ENCODE measurements around the gene ATP6V1E1. TPM values are rescaled to one million over a fixed set of nuclear protein-coding genes. Genes with fewer than 3 reads are reported as not detected.
A peak's percentile ranks its signal among the peaks of the same experiment; 100 is the strongest.
"Not testable (repeated sequence)": the region's sequence is repeated elsewhere in the genome, so short reads cannot be mapped to it uniquely, and the experiment has no call there.

ATP6V1E1 gene
- total and polyA plus RNA-seq, 2 donors: 121 to 138 TPM

GRCh38 chr22:17638432-17639246 is 10.1 kb upstream of the ATP6V1E1 start, which contains the start of gene BCL2L13:
TSS of gene BCL2L13 (plus strand) at chr22:17638757. CDS start at chr22:17655712, 16,955 bp downstream.
- DNase-seq (ENCODE audit: low read depth in 6 of 9, low spot score in 9 of 9): peak; percentile 75 to 94 (median 86)
- H3K9me3 ChIP-seq (ENCODE audit: control insufficient read depth in 2 of 2, insufficient read depth in 1 of 2, low read length in 1 of 2): no peaks in the 10 kb centered on the region
- H3K27ac ChIP-seq (ENCODE audit: low read depth in 1 of 2, low read length in 1 of 2): peak within 1 kb of the TSS; percentile 98 to 99
- peaks cover 8 to 15% of the 10 kb centered on the region in 2 donors for H3K4me1 ChIP-seq (ENCODE audit: control insufficient read depth in 2 of 2, insufficient read depth in 2 of 2, low read length in 2 of 2)
- peak within 1 kb of the TSS; percentile 63 to 78 for H3K4me3 ChIP-seq (ENCODE audit: low read length in 2 of 2)
- WGBS: under 1% methylated on average over 70 of the region's 70 CpGs
- no peaks in the 10 kb centered on the region for H3K27me3 ChIP-seq (ENCODE audit: control insufficient read depth in 2 of 2, insufficient read depth in 1 of 2, low read length in 1 of 2)
- no peaks in the 10 kb centered on the region for H3K36me3 ChIP-seq (ENCODE audit: control insufficient read depth in 2 of 2, insufficient read depth in 2 of 2, low read length in 1 of 2)

- no peaks in the 10 kb centered on the region for H3K9me3 ChIP-seq (ENCODE audit: control insufficient read depth in 2 of 2, insufficient read depth in 1 of 2, low read length in 1 of 2)
- peaks cover 8 to 15% of the 10 kb centered on the region in 2 donors for H3K4me1 ChIP-seq (ENCODE audit: control insufficient read depth in 2 of 2, insufficient read depth in 2 of 2, low read length in 2 of 2)
- peak overlapping the region; percentile 63 to 78 for H3K4me3 ChIP-seq (ENCODE audit: low read length in 2 of 2)
- H3K27ac ChIP-seq (ENCODE audit: low read depth in 1 of 2, low read length in 1 of 2): peak overlapping the region; percentile 98 to 99
- no peaks in the 10 kb centered on the region for H3K36me3 ChIP-seq (ENCODE audit: control insufficient read depth in 2 of 2, insufficient read depth in 2 of 2, low read length in 1 of 2)
- no peak for DNase-seq (ENCODE audit: low read depth in 6 of 9, low spot score in 9 of 9)
- no peaks in the 10 kb centered on the region for H3K27me3 ChIP-seq (ENCODE audit: control insufficient read depth in 2 of 2, insufficient read depth in 1 of 2, low read length in 1 of 2)
- WGBS: 2% methylated on average over 10 of the region's 10 CpGs
Measured at GRCh38 chr22:17638182-17638431, 9.6 kb upstream of the ATP6V1E1 start.

- no peaks in the 10 kb centered on the region for H3K9me3 ChIP-seq (ENCODE audit: control insufficient read depth in 2 of 2, insufficient read depth in 1 of 2, low read length in 1 of 2)
- peaks cover 8 to 15% of the 10 kb centered on the region in 2 donors for H3K4me1 ChIP-seq (ENCODE audit: control insufficient read depth in 2 of 2, insufficient read depth in 2 of 2, low read length in 2 of 2)
- H3K27me3 ChIP-seq (ENCODE audit: control insufficient read depth in 2 of 2, insufficient read depth in 1 of 2, low read length in 1 of 2): no peaks in the 10 kb centered on the region
- peak overlapping the region; percentile 98 to 99 for H3K27ac ChIP-seq (ENCODE audit: low read depth in 1 of 2, low read length in 1 of 2)
- H3K36me3 ChIP-seq (ENCODE audit: control insufficient read depth in 2 of 2, insufficient read depth in 2 of 2, low read length in 1 of 2): no peaks in the 10 kb centered on the region
- peak in 3 of 9 donors; percentile 7 to 34 (median 8) for DNase-seq (ENCODE audit: low read depth in 6 of 9, low spot score in 9 of 9)
- peak overlapping the region; percentile 63 to 78 for H3K4me3 ChIP-seq (ENCODE audit: low read length in 2 of 2)
- 64% methylated on average over 10 of the region's 10 CpGs for WGBS
Measured at GRCh38 chr22:17637490-17638181, 9.1 kb upstream of the ATP6V1E1 start.

GRCh38 chr22:17636850-17637249 is 8.3 kb upstream of the ATP6V1E1 start:
- H3K4me1 ChIP-seq (ENCODE audit: control insufficient read depth in 2 of 2, insufficient read depth in 2 of 2, low read length in 2 of 2): peaks cover 8 to 15% of the 10 kb centered on the region in 2 donors
- H3K36me3 ChIP-seq (ENCODE audit: control insufficient read depth in 2 of 2, insufficient read depth in 2 of 2, low read length in 1 of 2); DNase-seq (ENCODE audit: low read depth in 6 of 9, low spot score in 9 of 9); H3K4me3 ChIP-seq (ENCODE audit: low read length in 2 of 2); H3K27ac ChIP-seq (ENCODE audit: low read depth in 1 of 2, low read length in 1 of 2); H3K9me3 ChIP-seq (ENCODE audit: control insufficient read depth in 2 of 2, insufficient read depth in 1 of 2, low read length in 1 of 2); H3K27me3 ChIP-seq (ENCODE audit: control insufficient read depth in 2 of 2, insufficient read depth in 1 of 2, low read length in 1 of 2): not testable (repeated sequence)
- 90% methylated on average over 10 of the region's 10 CpGs for WGBS

GRCh38 chr22:17634696-17635095 is 6.1 kb upstream of the ATP6V1E1 start:
- 97% methylated on average over 3 of the region's 3 CpGs for WGBS
- Histone ChIP-seq H3K27me3 (ENCODE audit: control insufficient read depth in 2 of 2, insufficient read depth in 1 of 2, low read length in 1 of 2) (no peaks in the 10 kb centered on the region), H3K36me3 (ENCODE audit: control insufficient read depth in 2 of 2, insufficient read depth in 2 of 2, low read length in 1 of 2) (no peaks in the 10 kb centered on the region), H3K9me3 (ENCODE audit: control insufficient read depth in 2 of 2, insufficient read depth in 1 of 2, low read length in 1 of 2) (no peaks in the 10 kb centered on the region), H3K4me1 (ENCODE audit: control insufficient read depth in 2 of 2, insufficient read depth in 2 of 2, low read length in 2 of 2) (peaks cover 5 to 14% of the 10 kb centered on the region in 2 donors), H3K27ac (ENCODE audit: low read depth in 1 of 2, low read length in 1 of 2) (no peak overlapping the region), H3K4me3 (ENCODE audit: low read length in 2 of 2) (no peak overlapping the region)
- DNase-seq (ENCODE audit: low read depth in 6 of 9, low spot score in 9 of 9): no peak

GRCh38 chr22:17633998-17634323 is 5.4 kb upstream of the ATP6V1E1 start:
- 90% methylated on average over 3 of the region's 3 CpGs for WGBS
- Histone ChIP-seq H3K4me1 (ENCODE audit: control insufficient read depth in 2 of 2, insufficient read depth in 2 of 2, low read length in 2 of 2) (peaks cover 4 to 13% of the 10 kb centered on the region in 2 donors), H3K4me3 (ENCODE audit: low read length in 2 of 2) (no peak overlapping the region), H3K27me3 (ENCODE audit: control insufficient read depth in 2 of 2, insufficient read depth in 1 of 2, low read length in 1 of 2) (no peaks in the 10 kb centered on the region), H3K9me3 (ENCODE audit: control insufficient read depth in 2 of 2, insufficient read depth in 1 of 2, low read length in 1 of 2) (no peaks in the 10 kb centered on the region), H3K36me3 (ENCODE audit: control insufficient read depth in 2 of 2, insufficient read depth in 2 of 2, low read length in 1 of 2) (no peaks in the 10 kb centered on the region), H3K27ac (ENCODE audit: low read depth in 1 of 2, low read length in 1 of 2) (peak overlapping the region in 1 of 2 donors; percentile 69)
- DNase-seq (ENCODE audit: low read depth in 6 of 9, low spot score in 9 of 9): no peak

- Histone ChIP-seq H3K9me3 (ENCODE audit: control insufficient read depth in 2 of 2, insufficient read depth in 1 of 2, low read length in 1 of 2) (no peaks in the 10 kb centered on the region), H3K27ac (ENCODE audit: low read depth in 1 of 2, low read length in 1 of 2) (peak overlapping the region; percentile 58 to 69), H3K27me3 (ENCODE audit: control insufficient read depth in 2 of 2, insufficient read depth in 1 of 2, low read length in 1 of 2) (no peaks in the 10 kb centered on the region), H3K4me3 (ENCODE audit: low read length in 2 of 2) (no peak overlapping the region), H3K36me3 (ENCODE audit: control insufficient read depth in 2 of 2, insufficient read depth in 2 of 2, low read length in 1 of 2) (no peaks in the 10 kb centered on the region), H3K4me1 (ENCODE audit: control insufficient read depth in 2 of 2, insufficient read depth in 2 of 2, low read length in 2 of 2) (peaks cover 4 to 14% of the 10 kb centered on the region in 2 donors)
- DNase-seq (ENCODE audit: low read depth in 6 of 9, low spot score in 9 of 9): peak in 2 of 9 donors; percentile 2 to 16
- 96% methylated on average over 4 of the region's 4 CpGs for WGBS
Measured at GRCh38 chr22:17633217-17633997, 4.9 kb upstream of the ATP6V1E1 start.

- Histone ChIP-seq H3K4me1 (ENCODE audit: control insufficient read depth in 2 of 2, insufficient read depth in 2 of 2, low read length in 2 of 2) (peaks cover 7 to 13% of the 10 kb centered on the region in 2 donors), H3K9me3 (ENCODE audit: control insufficient read depth in 2 of 2, insufficient read depth in 1 of 2, low read length in 1 of 2) (no peaks in the 10 kb centered on the region), H3K4me3 (ENCODE audit: low read length in 2 of 2) (no peak overlapping the region), H3K36me3 (ENCODE audit: control insufficient read depth in 2 of 2, insufficient read depth in 2 of 2, low read length in 1 of 2) (peaks cover 0 to 5% of the 10 kb centered on the region in 2 donors), H3K27me3 (ENCODE audit: control insufficient read depth in 2 of 2, insufficient read depth in 1 of 2, low read length in 1 of 2) (no peaks in the 10 kb centered on the region), H3K27ac (ENCODE audit: low read depth in 1 of 2, low read length in 1 of 2) (no peak overlapping the region)
- DNase-seq (ENCODE audit: low read depth in 6 of 9, low spot score in 9 of 9): no peak
- WGBS: 98% methylated on average over 9 of the region's 9 CpGs
Measured at GRCh38 chr22:17631076-17631565, 2.6 kb upstream of the ATP6V1E1 start.

Data from thymus (tissue), 11 donors.